A673 (cell line): Measurements from ENCODE around the gene SSH2. TPM values are rescaled to one million over a fixed set of nuclear protein-coding genes. Genes with fewer than 3 reads are reported as not detected.

ENCODE experiments used
- BruUV-seq: library from RNA; stranded (reverse); fragments of 400-500 nt; replicated peaks from 2 replicates; lab custom pipeline; 2021; lab: Mats Ljungman, UMichigan
- CTCF ChIA-PET: fragments of 300-600 bp; sonication (Branson Sonifier 250); formaldehyde crosslinking; loops from one replicate; lab custom pipeline; 2022; ENCODE audit warnings: antibody characterized with exemption; lab: Charles Lee
- POLR2A ChIA-PET: fragments of 300-600 bp; sonication (Branson Sonifier 250); formaldehyde crosslinking; loops from one replicate; lab custom pipeline; 2022; ENCODE audit warnings: antibody characterized with exemption; ENCODE audit not compliant: low non-redundant PET; lab: Charles Lee
- DNase-seq: peaks from one replicate; pipeline ENCODE4 v3.0.0-alpha.2; 2015; ENCODE audit warnings: low spot score
- H3K27ac ChIP-seq: fragments of 200-600 bp; sonication (generic); 2 replicates; pipeline ENCODE4 v1.5.1; 2016; ENCODE audit warnings: mixed run types, low read depth, mild to moderate bottlenecking, mixed read lengths, antibody characterized with exemption, low read length; ENCODE audit not compliant: poor library complexity, severe bottlenecking
- H3K27me3 ChIP-seq: fragments of 200-600 bp; sonication (generic); replicated peaks from 2 replicates; pipeline ENCODE4 v1.6.1; 2017; ENCODE audit warnings: mixed run types, low read depth, mild to moderate bottlenecking, mixed read lengths, antibody characterized with exemption, low read length; ENCODE audit not compliant: insufficient read depth, poor library complexity
- H3K36me3 ChIP-seq: fragments of 200-600 bp; sonication (generic); 2 replicates; pipeline ENCODE4 v1.6.1; 2016; ENCODE audit warnings: mixed run types, mild to moderate bottlenecking, mixed read lengths, antibody characterized with exemption, low read length; ENCODE audit not compliant: insufficient read depth, poor library complexity, severe bottlenecking
- H3K4me1 ChIP-seq: fragments of 200-600 bp; sonication (generic); 2 replicates; pipeline ENCODE4 v1.6.1; 2017; ENCODE audit warnings: mixed run types, mild to moderate bottlenecking, mixed read lengths, antibody characterized with exemption, low read length; ENCODE audit not compliant: insufficient read depth, poor library complexity, severe bottlenecking
- H3K4me3 ChIP-seq: fragments of 200-600 bp; sonication (generic); 2 replicates; pipeline ENCODE4 v1.5.1; 2016; ENCODE audit warnings: low read depth, mixed run types, mild to moderate bottlenecking, mixed read lengths, low read length; ENCODE audit not compliant: poor library complexity, severe bottlenecking
- H3K9me3 ChIP-seq: fragments of 200-600 bp; sonication (generic); 2 replicates; pipeline ENCODE4 v1.6.1; 2016; ENCODE audit warnings: mixed run types, low read depth, mild to moderate bottlenecking, mixed read lengths, antibody characterized with exemption, low read length; ENCODE audit not compliant: poor library complexity, severe bottlenecking
- EZH2 ChIP-seq: fragments of 200-600 bp; sonication (generic); IDR thresholded peaks from 2 replicates; pipeline ENCODE4 v1.6.1; 2017; ENCODE audit warnings: borderline replicate concordance, low read depth, mild to moderate bottlenecking, mixed read lengths, antibody characterized with exemption, low read length; ENCODE audit not compliant: poor library complexity, severe bottlenecking
- intact Hi-C: fragments of 100-400 bp; cut with micrococcal nuclease; formaldehyde crosslinking; loops from one replicate; pipeline ENCODE4 v1.10.0; 2022; ENCODE audit not compliant: unreplicated experiment
- total RNA-seq: library from RNA; stranded (reverse); gene quantifications from 2 replicates; pipeline ENCODE4 v1.2.3, GENCODE V29; 2021
- TF ChIP-seq, protein P1 (sequence below): fragments of 300-800, 200-600 bp; sonication (generic); conservative IDR thresholded peaks from 2 replicates; pipeline ENCODE4 v1.5.1; 2017; ENCODE audit warnings: low read depth, mild to moderate bottlenecking, antibody characterized with exemption, low read length, moderate library complexity, mixed read lengths

Gene SSH2
- total RNA-seq, 1 experiment from 2014 or later, result 75.5 TPM

DNA sequence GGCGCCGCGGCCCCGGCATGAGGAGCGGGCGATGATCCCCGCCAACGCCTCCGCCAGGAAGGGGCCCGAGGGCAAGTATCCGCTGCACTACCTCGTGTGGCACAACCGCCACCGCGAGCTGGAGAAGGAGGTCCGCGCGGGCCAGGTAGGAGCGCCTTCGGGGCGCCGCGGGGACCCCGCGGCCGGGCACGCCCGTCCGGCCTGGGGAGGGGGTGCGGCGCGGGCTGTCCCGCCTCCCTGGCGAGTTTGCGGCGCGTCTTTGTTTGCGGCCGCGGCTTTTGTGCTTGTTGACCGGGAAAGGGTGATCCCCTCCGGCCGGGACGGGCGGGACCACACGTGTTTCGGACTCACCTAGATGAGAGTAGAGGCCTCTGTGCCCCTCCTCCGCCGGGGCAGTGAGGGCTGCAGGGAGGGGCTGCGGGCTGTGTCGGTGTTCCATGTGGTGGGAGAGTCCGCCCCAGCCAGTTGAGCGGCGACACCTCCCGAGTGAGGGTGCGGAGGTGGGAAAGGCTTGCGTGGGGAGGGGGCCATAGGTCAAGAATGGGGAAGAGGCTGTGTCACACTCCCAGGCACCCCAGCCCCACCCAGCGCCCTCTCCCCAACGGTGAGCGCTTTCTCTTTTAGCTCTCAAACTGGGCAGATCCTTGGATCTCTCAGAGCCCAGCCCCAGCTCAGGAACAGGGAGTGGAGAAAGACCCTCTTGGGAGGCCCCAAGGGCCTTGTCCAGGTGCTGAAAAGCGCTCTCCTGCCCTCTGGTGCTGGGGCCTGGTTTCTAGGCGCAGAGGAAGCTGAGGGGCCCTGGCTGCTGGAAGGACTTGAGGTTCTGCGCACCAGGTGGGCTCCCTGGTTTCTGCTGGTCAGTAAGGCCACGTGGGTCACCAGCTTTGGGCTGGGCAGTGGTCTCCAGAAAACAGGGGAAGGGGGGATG lies 336.2 kb downstream of the SSH2 start:
- ChIA-PET CTCF (interaction anchor here (1.0 kb wide), 1 partner anchor 22 kb away, joined by 3 read pairs; no protein-coding TSS in a partner anchor), POLR2A (interaction anchor here (0.6 kb wide), 1 partner anchor 1889 kb away, joined by 3 read pairs; no protein-coding TSS in a partner anchor)
- peak; percentile 61 for DNase-seq
- intact Hi-C loops, result no loop called here
- TF ChIP-seq, protein P1, sequence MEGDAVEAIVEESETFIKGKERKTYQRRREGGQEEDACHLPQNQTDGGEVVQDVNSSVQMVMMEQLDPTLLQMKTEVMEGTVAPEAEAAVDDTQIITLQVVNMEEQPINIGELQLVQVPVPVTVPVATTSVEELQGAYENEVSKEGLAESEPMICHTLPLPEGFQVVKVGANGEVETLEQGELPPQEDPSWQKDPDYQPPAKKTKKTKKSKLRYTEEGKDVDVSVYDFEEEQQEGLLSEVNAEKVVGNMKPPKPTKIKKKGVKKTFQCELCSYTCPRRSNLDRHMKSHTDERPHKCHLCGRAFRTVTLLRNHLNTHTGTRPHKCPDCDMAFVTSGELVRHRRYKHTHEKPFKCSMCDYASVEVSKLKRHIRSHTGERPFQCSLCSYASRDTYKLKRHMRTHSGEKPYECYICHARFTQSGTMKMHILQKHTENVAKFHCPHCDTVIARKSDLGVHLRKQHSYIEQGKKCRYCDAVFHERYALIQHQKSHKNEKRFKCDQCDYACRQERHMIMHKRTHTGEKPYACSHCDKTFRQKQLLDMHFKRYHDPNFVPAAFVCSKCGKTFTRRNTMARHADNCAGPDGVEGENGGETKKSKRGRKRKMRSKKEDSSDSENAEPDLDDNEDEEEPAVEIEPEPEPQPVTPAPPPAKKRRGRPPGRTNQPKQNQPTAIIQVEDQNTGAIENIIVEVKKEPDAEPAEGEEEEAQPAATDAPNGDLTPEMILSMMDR, result peak; percentile 42; the same call in 1 of the 2 replicates
- TF ChIP-seq EZH2, result no peak
- Histone ChIP-seq H3K9me3 (no peaks in the 10 kb centered on the region), H3K4me1 (peaks cover 73% of the 10 kb centered on the region), H3K27ac (peak overlapping the region; percentile 90), H3K36me3 (no peaks in the 10 kb centered on the region), H3K27me3 (no peaks in the 10 kb centered on the region), H3K4me3 (peak overlapping the region; percentile 97)
- no TSS peak for BruUV-seq

DNA sequence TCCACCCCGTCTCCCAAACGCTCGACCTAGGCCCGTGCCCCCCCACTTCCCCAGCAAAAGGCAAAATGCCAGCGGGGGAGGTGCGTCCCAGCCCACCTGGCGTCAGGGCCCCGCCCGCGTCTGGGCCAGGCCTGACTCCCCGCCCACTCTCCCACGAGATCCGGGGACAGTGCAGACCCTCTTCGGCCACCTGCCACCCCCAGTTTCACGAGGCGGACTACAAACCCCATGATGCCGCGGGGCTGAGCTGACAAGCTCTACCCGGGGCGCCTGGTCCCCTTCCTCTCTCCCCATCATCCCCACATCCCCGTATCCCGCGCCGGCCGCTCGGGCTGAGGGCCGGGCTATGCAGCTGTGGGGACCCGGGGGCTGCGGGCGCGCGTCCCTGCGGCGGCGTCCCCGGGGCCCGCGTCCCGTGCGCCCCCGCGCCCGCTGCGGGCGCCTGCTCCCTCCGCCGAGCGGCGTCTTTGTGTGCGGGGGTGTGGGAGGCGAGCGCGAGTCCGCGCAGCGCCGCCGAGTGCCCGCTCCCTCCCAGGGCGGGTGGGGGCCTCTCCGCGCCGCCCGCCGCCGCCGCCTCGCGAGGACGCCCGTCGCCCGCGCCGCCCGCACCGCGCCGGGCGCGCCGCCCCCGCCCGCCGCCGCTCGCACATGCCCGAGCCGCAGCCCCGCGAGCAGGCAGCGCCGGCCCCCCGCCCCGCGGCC lies 337.0 kb downstream of the SSH2 start, which contains the start of gene ANKRD13B:
Gene ANKRD13B (plus strand): TSS at position 283 of the 702 bp plus-strand sequence. CDS start 490 bp downstream, outside the sequence.
- peak within 1 kb of the TSS; percentile 90 for H3K27ac ChIP-seq
- no peaks in the 10 kb centered on the region for H3K9me3 ChIP-seq
- intact Hi-C loops, result no loop called here
- TF ChIP-seq, protein P1, result no peak
- no peak for TF ChIP-seq EZH2
- DNase-seq, result peak; percentile 82
- no TSS peak for BruUV-seq
- H3K36me3 ChIP-seq, result no peaks in the 10 kb centered on the region
- peaks cover 72% of the 10 kb centered on the region for H3K4me1 ChIP-seq
- ChIA-PET POLR2A (interaction anchor here (0.6 kb wide), 4 partner anchors 24 to 447 kb away, joined by 3 to 17 read pairs (median 4); no protein-coding TSS in a partner anchor), CTCF (interaction anchor here (0.9 to 2.6 kb wide), 5 partner anchors 23 to 444 kb away, joined by 3 to 16 read pairs (median 9); no protein-coding TSS in a partner anchor)
- no peaks in the 10 kb centered on the region for H3K27me3 ChIP-seq
- peak within 1 kb of the TSS; percentile 97 for H3K4me3 ChIP-seq
